HG02870 (cell line): Measurements from ENCODE around the gene FOXP1.

ENCODE experiments used
- ATAC-seq: cut with Tn5 transposase; IDR thresholded peaks from one replicate; pipeline ENCODE4 v1.9.1; 2021; ENCODE audit warnings: mild to moderate bottlenecking, moderate library complexity; ENCODE audit not compliant: unreplicated experiment

The FOXP1 gene

DNA sequence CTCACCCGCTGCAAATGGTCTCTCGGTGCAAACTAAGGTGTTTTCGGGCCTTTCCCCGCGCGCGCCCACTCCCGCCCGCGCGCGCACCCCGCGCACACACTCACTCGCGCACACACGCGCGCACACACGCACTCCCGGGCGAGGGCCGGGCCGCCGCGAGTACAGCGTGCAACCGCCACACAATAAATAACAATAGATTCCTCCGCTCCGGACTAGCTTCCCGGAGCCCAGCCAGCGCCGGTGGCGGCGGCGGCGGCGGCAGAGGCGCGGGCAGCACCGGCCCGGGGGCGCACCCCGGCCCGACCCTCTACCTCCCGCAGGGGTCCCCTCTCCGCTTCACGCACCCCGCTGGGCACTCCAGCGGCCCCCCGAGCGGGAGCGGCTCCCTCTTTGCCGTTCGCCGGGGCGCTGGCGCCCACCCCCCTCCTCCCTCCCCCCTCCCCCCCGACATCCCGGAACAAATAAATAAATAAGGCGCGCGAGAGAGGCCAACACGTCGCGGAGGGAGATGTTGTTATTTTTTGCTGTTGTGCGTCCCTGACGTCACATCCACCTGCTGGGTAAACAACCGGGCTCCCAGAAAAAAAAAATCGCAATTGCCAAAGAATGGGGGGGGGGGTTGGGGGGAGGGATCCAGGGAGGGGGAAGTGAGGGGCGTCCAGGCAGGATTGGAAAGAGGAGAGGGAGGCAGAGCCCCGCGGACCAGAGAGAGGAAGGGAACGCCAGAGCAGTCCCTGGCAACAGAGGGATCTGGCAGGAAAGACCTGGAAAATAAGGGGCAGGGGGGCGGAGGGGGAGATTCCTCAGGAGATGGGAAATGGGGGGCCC is at the start of gene FOXP1:
Gene FOXP1, minus strand, starts transcription at position 163 of the 828 bp plus-strand sequence. CDS start 385,347 bp downstream, outside the sequence.
- no peak for ATAC-seq

DNA sequence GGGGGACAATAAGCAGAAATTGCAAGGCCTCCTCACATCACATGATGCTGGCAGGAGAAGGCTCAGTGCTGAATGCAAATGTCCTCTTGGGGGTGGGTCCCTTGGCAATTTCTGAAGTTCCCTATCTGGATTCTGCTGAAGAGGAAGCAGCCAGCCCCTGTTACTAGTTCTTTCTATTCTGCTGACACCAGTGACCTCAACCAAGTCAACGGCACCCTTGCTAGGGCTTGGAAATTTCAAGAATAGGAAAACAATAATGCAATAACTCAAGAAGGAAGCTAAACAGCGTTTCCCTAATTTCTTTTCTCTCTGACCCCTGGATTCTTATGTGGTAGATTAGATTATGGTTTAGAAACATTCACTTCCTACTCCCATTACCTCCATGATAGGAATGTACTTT is 46.2 kb upstream of the FOXP1 start:
- ATAC-seq, result no peak

DNA sequence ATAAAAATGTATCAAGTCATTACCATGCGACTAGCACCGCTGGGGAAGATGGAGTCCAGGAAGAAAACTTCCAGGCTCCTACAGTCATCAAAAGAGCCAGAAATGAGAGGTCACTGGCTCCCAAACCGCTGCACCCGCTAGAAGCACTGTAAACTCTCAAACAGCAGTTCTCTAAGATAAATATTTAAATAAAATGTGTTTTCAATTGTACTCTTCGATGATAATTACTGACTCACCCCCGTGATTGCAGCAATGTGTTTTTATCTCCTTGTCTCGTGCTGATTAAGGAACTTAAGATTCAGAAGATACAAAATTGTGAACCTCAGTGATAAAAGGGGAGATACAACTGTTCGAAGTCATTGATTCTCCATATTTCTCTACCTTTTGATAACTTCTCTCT is 45.8 kb upstream of the FOXP1 start:
- ATAC-seq, result no peak

DNA sequence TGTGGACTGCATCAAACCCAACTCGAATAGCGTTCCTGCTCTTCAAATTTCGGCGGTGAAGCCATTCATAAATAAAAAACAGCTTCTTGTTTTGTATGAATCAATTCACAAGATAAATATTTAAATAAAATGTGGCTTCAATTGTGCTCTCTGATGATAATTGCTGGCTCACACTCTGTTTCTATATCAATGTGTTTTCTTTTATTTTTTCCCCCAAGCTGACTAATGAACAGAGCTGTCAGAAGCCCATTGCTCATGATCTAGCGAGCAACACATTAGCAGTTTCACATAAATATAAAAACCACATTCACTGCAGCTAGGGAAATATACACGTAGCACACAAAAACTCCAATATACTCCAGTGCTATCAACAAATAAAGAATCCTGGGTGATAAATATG is 45.0 kb upstream of the FOXP1 start:
- no peak for ATAC-seq

DNA sequence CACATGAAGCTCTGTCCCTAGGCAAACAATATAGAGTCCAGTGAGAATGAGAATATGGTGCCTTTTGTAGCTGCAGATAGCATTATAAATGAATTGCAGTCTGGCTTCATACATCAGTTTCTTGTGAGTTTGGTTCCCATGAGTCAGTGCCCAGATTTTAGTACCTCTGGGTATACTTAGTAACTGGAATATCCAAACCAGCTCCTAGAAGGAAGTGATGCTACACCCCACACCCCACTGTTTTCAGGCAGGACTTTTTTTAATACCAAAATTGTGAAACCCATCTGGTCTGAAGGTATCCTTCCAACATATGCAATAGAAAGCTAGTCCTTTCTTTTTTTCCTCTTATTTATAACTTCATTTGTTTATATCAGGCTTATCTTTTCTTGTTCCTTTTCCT is 42.1 kb upstream of the FOXP1 start:
- no peak for ATAC-seq

DNA sequence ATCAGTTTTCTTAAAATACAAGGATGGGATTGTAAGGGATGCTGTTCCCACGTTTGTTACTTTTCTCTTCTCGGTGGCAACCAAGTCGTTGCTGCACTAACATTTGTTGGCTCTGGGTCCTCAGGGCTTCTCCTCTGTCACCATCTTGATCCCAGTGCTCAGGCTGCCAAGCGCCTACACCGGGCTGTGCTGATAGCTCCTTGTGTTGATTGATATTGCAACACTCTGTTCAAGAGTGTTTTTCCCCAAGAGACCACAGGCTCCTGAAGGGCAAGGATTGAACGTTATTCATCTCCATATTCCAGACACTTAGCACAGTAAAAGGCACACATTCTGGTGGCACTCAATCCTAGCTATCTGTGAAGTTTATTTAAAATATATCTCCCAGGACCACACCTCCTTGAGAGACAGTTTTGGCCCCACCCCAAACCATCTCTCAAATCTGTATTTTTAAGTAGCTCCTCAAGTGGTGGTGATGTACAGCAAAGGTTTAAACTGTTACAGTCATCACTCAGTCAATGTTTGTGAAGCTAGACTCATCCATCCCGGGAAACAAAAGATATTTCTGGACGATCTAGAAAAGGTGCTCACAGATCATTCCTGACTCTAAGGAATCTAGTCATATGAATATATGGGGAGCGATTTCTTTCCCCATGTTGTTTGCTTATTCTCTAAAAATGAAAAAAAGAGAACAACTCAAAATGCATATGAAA is 38.5 kb upstream of the FOXP1 start:
- ATAC-seq, result no peak

DNA sequence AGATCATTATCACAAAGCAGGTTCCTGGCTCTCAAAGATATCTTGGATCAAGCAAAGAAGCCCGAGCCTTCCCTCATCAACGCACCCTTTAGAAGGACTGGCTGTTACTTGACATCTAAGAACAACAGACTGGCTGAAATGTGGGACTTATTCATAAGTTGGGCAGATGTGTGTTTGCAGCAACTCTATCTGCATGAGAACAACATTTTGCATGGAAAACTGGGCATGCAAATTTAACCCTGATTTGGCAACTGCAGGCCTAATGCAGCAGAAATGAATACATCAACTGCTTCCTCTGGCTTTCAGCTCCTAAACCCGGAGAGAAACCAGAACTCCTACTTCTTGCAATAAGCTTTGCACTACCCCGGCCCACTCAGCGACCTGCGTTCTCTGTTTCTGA is 35.0 kb upstream of the FOXP1 start:
- no peak for ATAC-seq

DNA sequence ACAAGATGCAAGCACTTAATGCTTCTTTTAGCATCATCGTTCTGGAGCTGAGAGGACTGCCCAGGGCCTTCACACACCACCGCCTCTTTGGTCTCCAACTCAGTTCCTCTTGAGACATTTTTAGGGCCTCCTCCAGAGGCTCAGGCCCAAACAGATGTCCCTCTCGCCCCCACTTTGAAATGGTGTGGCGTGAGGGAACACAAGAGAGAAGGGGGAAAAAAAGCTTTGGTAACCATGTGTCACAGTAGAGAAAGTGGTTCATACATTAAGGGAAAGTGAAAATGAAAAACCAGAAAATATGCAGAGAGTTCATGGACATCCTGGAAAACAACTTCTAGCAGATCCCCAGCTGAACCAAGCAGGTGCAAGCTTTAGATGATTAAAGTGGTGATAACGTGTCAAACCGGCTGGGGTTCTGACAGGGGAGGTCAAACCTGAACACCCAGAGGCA is 33.1 kb upstream of the FOXP1 start:
- no peak for ATAC-seq

DNA sequence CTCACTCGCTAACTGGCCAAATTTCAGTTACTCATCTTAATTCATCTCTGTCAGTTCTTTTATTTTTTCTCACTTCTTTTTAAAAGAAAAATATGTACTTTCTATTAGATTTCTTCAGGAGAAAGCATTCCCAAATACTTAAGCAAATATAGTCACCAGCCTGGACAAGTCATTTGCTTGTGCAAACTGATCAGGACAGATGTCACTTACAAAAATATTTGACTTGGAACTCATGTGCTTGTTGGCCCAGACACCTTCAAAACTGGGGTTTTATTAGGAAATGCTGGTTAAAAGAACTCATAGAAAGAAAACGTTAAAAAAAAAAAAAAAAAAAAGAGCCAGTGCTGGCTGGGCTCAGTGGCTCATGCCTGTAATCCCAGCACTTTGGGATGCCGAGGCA is 31.3 kb upstream of the FOXP1 start:
- ATAC-seq, result no peak

DNA sequence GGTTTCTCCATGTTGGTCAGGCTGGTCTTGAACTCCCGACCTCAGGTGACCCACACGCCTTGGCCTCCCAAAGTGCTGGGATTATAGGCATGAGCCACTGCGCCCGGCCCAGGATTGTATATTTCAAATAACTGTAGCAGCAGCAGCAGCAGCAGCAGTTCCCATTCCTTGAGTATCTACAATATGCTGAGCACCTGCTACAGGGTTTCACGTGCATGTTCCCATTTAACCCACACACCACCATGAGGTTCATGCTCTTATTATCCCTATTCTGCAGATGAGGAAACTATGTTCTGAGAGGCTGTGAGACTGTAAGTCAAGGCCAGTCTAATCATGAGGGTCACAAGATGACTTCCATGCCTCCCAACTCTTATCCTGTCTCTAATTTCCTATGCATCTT is 30.9 kb upstream of the FOXP1 start:
- ATAC-seq, result no peak

DNA sequence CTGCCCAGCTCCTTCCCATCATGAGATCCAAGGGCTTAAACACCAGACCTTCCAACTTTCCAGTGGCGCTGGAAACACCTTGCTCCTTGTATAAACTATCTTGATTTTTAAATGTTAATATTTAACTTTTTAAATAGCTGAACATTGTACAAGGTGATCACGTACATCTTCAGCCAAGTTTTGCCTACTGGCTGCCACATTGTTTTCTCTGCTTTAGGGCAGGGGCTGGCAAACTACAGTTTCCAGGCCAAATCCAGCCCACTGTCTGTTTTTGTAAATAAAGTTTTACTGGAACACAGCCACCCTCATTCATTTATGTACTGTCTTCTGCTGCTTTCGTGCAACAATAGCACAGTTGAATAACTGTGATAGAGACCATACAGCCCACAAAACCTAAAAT is 27.6 kb upstream of the FOXP1 start:
- ATAC-seq, result no peak

DNA sequence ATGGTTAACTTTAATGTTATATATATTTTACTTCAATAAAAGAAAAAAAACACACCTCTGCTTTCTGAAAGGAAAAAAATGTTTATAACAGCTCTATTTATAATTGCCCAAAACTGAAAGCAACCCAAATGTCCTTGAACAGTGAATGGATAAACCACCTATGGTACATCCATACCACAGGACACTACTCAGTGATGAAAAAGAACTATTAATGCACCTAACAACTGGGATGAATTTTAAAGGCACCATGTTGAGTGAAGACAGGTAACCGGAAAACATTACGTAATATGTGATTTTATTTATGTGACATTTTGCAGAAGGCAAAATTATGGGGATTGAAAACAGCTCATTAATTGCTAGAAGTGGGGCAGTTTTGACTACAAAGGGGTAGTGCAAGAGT is 23.8 kb upstream of the FOXP1 start:
- no peak for ATAC-seq

DNA sequence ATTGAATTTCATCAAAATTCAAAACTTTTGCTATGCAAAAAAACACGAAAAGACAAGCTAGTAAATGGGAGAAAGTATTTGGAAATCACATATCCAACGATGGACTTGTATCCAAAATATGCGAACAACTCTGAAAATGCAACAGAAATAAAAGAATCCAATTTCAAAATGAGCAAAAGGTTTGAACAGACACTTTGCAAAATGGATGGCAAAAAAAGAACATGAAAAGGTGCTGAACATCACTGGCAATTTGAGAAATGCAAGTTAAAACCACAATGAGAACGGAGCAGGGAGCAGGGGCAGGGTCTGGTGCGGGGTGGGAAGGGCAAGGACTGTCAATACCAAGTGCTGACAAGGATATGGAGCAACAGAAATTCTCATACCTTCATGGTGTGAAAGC is 23.1 kb upstream of the FOXP1 start:
- ATAC-seq, result no peak

DNA sequence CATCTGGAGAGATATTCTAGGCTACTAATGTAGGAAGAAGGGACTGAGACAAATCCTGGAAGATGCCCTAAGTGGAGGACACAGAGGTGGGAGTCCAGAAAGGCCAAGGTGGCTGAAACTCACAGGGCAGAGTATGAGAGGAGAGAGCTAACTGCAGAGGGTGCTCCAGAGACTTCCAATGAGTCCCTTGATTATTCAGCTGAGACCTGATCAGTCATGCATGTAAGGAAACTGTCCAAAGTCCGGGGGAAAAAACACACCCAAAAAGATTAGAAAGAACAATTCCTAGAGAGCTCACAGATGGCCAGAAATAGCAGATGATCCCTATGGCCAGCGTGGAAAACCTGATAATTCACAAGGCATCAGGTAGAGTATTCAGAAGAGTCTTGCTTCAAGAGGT is 18.7 kb upstream of the FOXP1 start:
- no peak for ATAC-seq

DNA sequence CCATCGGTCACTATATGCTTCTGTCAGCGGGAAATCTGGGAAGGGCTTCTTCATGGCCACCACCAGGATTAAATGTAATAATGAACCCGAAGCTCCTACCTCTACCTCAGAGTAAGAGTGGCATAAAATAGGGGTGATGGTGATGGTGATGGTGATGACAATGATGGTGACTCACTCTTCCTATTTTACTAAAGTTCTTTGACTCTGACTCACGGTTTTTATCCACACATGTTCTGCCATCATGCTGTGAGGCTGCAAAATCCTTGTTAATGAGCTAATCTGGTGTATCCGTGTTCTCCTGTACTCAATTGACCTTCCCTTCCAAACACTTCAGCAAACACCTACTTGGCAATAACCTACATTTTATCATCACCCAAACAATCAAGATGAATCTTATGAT is 18.3 kb upstream of the FOXP1 start:
- no peak for ATAC-seq

DNA sequence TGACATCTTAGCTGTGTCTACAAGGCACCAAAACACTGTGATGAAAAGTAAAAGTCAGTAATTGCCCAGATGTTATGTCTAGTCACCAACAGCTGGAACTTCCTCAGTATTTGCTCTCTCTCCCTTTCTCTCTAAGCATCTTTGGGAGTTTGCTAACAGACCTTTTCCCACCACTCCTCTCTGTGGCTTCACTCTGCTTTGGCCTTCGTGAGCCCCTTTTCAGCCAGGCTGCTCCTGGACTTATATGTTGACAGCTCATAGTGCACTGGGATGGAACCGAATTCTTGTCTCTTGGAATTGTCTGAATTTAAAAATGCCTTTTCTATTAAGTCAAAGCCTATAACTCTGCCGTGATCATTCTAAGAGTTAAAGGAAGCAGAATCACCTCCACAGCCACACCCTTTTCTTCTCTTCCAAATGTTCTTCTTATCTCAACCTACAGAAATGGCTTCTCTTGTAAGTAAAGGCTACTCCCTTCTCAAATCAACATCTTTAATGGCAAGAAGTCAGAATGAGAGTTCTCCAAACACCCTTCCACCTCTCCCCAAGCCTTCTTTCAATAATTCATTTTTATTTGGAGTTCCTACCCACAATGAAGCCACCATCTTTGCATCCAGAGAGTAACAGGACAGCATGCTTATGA is 17.2 kb upstream of the FOXP1 start:
- no peak for ATAC-seq

DNA sequence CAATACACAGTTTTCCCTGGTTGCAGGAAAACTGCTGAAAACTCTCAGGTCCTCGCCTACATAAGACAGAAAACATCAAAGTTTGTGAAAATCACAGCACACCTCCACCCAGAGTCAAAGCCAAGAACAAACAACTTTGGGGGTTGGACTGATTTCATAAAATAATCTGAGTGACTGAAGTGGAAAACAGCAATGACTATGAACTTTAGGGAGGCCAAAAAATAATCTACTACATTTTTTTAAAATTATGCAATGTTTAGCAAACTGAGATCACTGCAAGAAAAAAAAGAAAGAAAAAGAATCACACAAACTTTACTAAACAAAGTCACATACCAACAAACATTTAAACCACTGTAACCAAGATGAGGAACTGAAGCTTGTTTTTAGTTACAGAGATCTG is 15.9 kb upstream of the FOXP1 start:
- no peak for ATAC-seq

DNA sequence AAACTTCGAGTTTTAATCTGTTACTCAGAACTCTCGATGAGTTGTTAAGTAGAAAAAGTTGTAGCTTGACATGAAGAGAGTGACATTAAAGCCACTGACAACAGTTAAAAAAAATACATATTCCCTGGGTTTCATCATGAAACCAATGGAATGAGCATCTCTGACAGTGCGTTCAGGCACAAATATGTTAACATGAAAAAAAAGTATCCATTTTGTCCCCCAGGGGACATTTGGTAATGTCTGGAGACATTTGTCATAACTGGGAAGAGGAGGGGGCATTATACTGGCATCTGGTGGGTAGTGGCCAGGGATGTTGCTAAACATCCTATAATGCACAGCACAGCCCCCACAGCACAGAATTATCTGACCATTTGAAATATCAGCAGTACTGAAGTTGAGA is 14.8 kb upstream of the FOXP1 start:
- no peak for ATAC-seq

DNA sequence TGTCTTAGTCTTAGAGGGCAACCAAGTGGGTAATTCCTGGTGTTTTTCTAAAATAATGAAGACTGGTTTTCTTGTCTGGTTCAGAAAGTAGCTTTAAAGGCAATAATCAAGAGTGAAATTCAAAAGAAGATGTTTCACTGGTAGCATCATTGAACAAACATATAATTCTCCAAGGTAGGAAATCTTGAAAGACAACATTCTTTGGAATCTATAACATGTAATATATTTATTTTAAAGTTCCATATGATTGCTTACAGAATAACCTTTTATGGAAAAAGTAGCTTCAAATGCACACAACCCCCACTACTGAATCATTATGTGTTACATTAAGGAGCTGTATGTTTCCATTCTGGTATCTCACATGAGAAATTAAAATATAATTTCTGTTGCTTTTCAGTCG is 13.8 kb upstream of the FOXP1 start:
- no peak for ATAC-seq

DNA sequence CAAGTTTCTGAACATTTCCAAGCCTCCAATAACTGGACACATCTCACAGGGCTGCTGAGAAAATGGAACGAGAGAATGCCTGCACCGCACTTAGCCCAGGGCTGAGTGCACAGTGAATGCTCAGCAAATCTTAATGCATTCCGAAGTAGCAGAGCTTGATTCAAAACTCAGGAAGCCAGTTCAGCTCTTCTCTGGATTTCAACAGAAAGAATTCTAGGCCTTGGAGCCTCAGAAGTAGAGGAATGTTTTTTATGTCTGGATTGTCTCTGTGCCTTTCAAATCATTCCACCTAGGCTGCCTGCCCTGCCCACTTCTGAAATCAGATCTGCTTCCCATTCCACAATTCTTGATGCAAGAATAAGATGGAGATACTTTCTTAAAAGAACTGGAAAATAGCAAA is 9.6 kb upstream of the FOXP1 start:
- no peak for ATAC-seq

DNA sequence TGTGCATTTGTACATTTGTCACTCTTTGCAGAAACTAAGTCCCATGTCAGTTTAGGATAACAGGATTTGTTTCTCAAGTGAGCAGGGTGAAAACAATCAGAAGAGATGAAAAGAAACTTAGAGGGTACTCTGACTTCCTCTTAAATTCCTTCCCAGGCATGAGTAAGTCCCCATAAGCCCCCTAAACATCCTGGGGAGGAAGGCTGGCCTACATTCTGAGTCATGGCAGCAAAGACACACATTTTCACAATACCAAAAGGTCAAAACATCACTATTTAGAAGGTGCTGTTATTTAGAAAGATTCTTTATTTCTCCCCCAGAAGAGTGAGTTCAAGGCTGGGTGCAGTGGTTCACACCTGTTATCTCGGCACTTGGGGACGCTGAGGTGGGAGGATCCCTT is 7.6 kb upstream of the FOXP1 start:
- ATAC-seq, result no peak

DNA sequence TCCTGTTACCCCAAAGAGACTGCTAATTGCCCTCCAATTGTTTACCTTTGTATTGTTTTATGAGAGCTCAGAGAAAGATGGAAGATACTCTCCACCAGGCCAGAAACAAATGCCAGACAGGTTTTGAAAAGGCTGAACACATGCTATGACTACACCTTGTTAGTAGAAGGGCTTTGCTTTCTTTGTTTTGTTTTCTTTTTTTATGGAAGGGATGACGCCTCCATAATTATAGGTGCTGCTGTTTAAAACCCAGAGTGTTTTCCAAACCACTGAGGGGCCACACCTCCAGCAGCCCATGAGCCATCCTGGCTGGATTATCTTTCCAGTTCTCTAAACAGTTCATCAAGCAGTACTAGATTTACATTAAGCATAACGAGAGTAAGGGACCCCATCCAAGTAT is 5.6 kb upstream of the FOXP1 start:
- ATAC-seq, result no peak
